ENCODE data around the gene OTUB1. TPM values are rescaled to one million over a fixed set of nuclear protein-coding genes. Genes with fewer than 3 reads are reported as not detected.

OTUB1 gene
- total and polyA plus RNA-seq, 2 donors from 2014 or later, result 69.0 to 118 TPM

DNA sequence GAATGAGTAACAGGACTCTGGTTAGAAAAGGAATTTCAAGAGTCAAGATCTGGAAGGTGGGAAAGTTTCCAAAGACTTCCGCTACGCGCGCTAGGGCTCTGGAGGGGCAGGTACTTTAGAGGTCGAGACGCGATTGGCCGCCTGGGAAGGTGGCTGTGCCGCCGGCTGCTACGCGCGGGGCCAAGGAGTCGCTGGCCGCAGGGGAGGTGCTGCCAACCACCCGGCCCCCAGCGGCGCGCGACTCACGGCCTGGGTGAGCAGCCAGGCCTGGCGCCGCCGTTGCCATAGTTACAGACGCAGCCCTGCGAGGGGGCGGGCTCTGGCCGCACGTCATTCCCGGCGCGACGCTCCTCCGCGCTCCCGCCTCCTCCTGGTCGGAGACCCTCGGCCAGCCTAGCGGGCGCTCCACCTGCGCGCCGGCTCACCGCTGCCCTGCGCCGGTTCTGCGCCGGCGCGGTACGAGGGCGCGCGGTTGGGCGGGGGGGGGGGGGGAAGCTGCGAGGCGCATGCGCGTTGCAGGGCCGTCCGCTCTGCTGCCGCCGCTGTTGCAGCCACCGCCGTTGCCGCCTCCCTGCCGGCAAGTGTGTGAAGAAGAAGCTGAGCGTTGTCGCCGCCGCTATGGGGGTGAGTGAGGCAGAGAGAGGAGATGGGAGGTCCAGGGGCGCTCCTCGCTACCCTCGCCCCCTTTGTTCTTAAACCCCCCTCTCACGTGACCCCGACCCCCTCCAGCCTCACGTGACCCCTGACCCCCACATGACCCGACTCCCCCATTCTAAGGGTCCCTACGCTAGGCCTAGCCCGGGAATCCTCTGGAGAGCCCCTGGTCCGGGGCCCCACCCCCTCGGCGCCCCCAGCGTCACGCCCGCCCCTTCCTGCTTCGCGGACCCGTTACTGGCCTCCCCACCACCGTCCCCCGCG, 47.5 kb upstream of the OTUB1 start, which contains the start of gene NAA40:
NAA40 (plus strand) TSS at position 524 of the 918 bp plus-strand sequence; CDS start at position 619, 95 bp downstream.
- Histone ChIP-seq H3K9me3 (ENCODE audit: control insufficient read depth in 2 of 3, insufficient read depth in 1 of 3, low read length in 3 of 3) (no peaks in the 10 kb centered on the region), H3K27me3 (ENCODE audit: control insufficient read depth, insufficient read depth, low read length) (no peaks in the 10 kb centered on the region), H3K9ac (ENCODE audit: low read length in 3 of 3) (peak within 1 kb of the TSS; percentile 55 to 81 (median 68)), H3K4me3 (ENCODE audit: low read length in 3 of 3) (peak within 1 kb of the TSS; percentile 80 to 82 (median 81)), H3K27ac (ENCODE audit: low read depth in 2 of 2, low read length in 2 of 2) (peak within 1 kb of the TSS; percentile 72), H3K36me3 (ENCODE audit: control insufficient read depth in 2 of 3, insufficient read depth in 3 of 3, low read length in 3 of 3) (no peaks in the 10 kb centered on the region), H3K4me1 (ENCODE audit: control insufficient read depth in 2 of 3, insufficient read depth in 2 of 3, low read depth in 1 of 3, low read length in 3 of 3) (peaks cover 0 to 13% (median 4%) of the 10 kb centered on the region in 3 donors)
- DNase-seq, result peak; percentile 97 to 99 (median 98)
- FAIRE-seq, result no peak
- intact Hi-C loops (cut with DNase I), result no loop called here
- no peak for TF ChIP-seq CTCF (IDR thresholded peaks at IDR 0.05; ENCODE audit: borderline replicate concordance, extremely low read depth, insufficient read depth)

- Histone ChIP-seq H3K9ac (ENCODE audit: low read length in 3 of 3) (peak overlapping the region; percentile 55 to 81 (median 68)), H3K4me3 (ENCODE audit: low read length in 3 of 3) (peak overlapping the region; percentile 80 to 82 (median 81)), H3K27me3 (ENCODE audit: control insufficient read depth, insufficient read depth, low read length) (no peaks in the 10 kb centered on the region), H3K4me1 (ENCODE audit: control insufficient read depth in 2 of 3, insufficient read depth in 2 of 3, low read depth in 1 of 3, low read length in 3 of 3) (peaks cover 0 to 13% (median 4%) of the 10 kb centered on the region in 3 donors), H3K36me3 (ENCODE audit: control insufficient read depth in 2 of 3, insufficient read depth in 3 of 3, low read length in 3 of 3) (no peaks in the 10 kb centered on the region), H3K9me3 (ENCODE audit: control insufficient read depth in 2 of 3, insufficient read depth in 1 of 3, low read length in 3 of 3) (no peaks in the 10 kb centered on the region), H3K27ac (ENCODE audit: low read depth in 2 of 2, low read length in 2 of 2) (peak overlapping the region in 1 of 2 donors; percentile 72)
- TF ChIP-seq CTCF (IDR thresholded peaks at IDR 0.05; ENCODE audit: borderline replicate concordance, extremely low read depth, insufficient read depth), result no peak
- intact Hi-C loops (cut with DNase I), result no loop called here
- DNase-seq (peak in 2 of 5 donors; percentile 42 to 50), FAIRE-seq (no peak)
Measured at GRCh38 chr11:63939397-63939891, 46.8 kb upstream of the OTUB1 start.

DNA sequence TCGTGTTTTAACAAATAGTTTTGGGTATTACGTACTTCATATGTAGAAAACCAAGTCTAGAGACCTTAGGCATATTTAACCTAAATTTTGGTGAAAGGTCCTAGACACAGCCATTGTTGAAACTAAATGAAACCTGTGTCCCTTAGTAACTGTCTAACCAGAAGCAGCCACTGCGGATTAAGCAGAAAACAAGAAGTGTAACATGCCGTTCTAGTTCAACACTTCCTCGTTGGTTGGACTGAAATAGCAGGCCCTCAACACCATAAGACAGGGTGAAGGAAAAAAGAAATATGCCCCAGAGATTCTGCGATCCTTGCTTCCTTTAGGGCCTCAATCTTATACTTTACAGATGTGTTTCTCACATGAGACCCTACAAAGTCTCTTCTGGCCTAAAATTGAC, 45.5 kb upstream of the OTUB1 start:
- Histone ChIP-seq H3K36me3 (ENCODE audit: control insufficient read depth in 2 of 3, insufficient read depth in 3 of 3, low read length in 3 of 3) (no peaks in the 10 kb centered on the region), H3K9me3 (ENCODE audit: control insufficient read depth in 2 of 3, insufficient read depth in 1 of 3, low read length in 3 of 3) (no peaks in the 10 kb centered on the region), H3K27ac (ENCODE audit: low read depth in 2 of 2, low read length in 2 of 2) (no peak overlapping the region), H3K4me1 (ENCODE audit: control insufficient read depth in 2 of 3, insufficient read depth in 2 of 3, low read depth in 1 of 3, low read length in 3 of 3) (peaks cover 0 to 16% (median 4%) of the 10 kb centered on the region in 3 donors), H3K27me3 (ENCODE audit: control insufficient read depth, insufficient read depth, low read length) (no peaks in the 10 kb centered on the region), H3K4me3 (ENCODE audit: low read length in 3 of 3) (no peak overlapping the region), H3K9ac (ENCODE audit: low read length in 3 of 3) (peak overlapping the region in 1 of 3 donors; percentile 16)
- intact Hi-C loops (cut with DNase I), result no loop called here
- no peak for FAIRE-seq
- TF ChIP-seq CTCF (IDR thresholded peaks at IDR 0.05; ENCODE audit: borderline replicate concordance, extremely low read depth, insufficient read depth), result no peak
- DNase-seq, result no peak
